Smooth muscle cell (in vitro differentiated cells): ENCODE measurements around the gene SETD7. TPM values are rescaled to one million over a fixed set of nuclear protein-coding genes. Genes with fewer than 3 reads are reported as not detected.
A peak's percentile ranks its signal among the peaks of the same experiment; 100 is the strongest.

Experiments
- DNase-seq: peaks from one replicate; lab custom pipeline; 2025; ENCODE audit not compliant: unreplicated experiment; lab: John Stamatoyannopoulos, UW
- H2AFZ ChIP-seq: fragments of 200-600 bp; sonication (generic); 2 replicates; pipeline ENCODE4 v1.6.0; 2016; ENCODE audit warnings: antibody characterized with exemption, low read depth, mild to moderate bottlenecking
- H3F3A ChIP-seq: fragments of 200-600 bp; sonication (generic); 2 replicates; pipeline ENCODE4 v1.6.0; 2017; ENCODE audit warnings: antibody characterized with exemption, low read depth
- H3K27ac ChIP-seq: fragments of 200-600 bp; sonication (generic); 2 replicates; pipeline ENCODE4 v1.5.1; 2016; ENCODE audit warnings: low read depth, mild to moderate bottlenecking
- H3K27me3 ChIP-seq: fragments of 200-600 bp; sonication (generic); 2 replicates; pipeline ENCODE4 v1.6.1; 2016; ENCODE audit warnings: low read depth, mild to moderate bottlenecking
- H3K36me3 ChIP-seq: fragments of 200-600 bp; sonication (generic); 2 replicates; pipeline ENCODE4 v1.5.1; 2016; ENCODE audit warnings: low read depth
- H3K4me1 ChIP-seq: fragments of 200-600 bp; sonication (generic); 2 replicates; pipeline ENCODE4 v1.5.1; 2016; ENCODE audit warnings: low read depth
- H3K4me2 ChIP-seq: fragments of 200-600 bp; sonication (generic); 2 replicates; pipeline ENCODE4 v1.6.0; 2016; ENCODE audit warnings: mild to moderate bottlenecking
- H3K4me3 ChIP-seq: fragments of 200-600 bp; sonication (generic); 2 replicates; pipeline ENCODE4 v1.5.1; 2016; ENCODE audit warnings: mild to moderate bottlenecking
- H3K79me2 ChIP-seq: fragments of 200-600 bp; sonication (generic); 2 replicates; pipeline ENCODE4 v1.6.0; 2016; ENCODE audit warnings: low read depth, mild to moderate bottlenecking
- H3K9ac ChIP-seq: fragments of 200-600 bp; sonication (generic); 2 replicates; pipeline ENCODE4 v1.6.0; 2016; ENCODE audit warnings: low read depth
- H3K9me3 ChIP-seq: fragments of 200-600 bp; sonication (generic); replicated peaks from 2 replicates; pipeline ENCODE4 v1.5.1; 2016; ENCODE audit warnings: low read depth
- H4K20me1 ChIP-seq: fragments of 200-600 bp; sonication (generic); 2 replicates; pipeline ENCODE4 v1.6.0; 2016; ENCODE audit warnings: low read depth
- WGBS: methylation state at CpG from one replicate; pipeline ENCODE4 v1.1.7; 2016; ENCODE audit warnings: low lambda C conversion rate; 5-methylcytosine and 5-hydroxymethylcytosine counted together
- polyA plus RNA-seq: library from polyadenylated mRNA; unstranded; fragments of >200 nt; fragmentation: Nextera tagmentation; extraction: Ambion mirVana; gene quantifications from 2 replicates; pipeline ENCODE4 v1.2.1, GENCODE V29; 2016
- total RNA-seq: library from RNA; depleted of rRNA; stranded (reverse); fragments of >200 nt; gene quantifications from 2 replicates; pipeline ENCODE4 v1.2.3, GENCODE V29; 2014
- TF ChIP-seq, protein P1 (sequence below): fragments of 200-600 bp; sonication (generic); IDR thresholded peaks from 2 replicates; pipeline ENCODE4 v1.5.1; 2017; ENCODE audit warnings: borderline replicate concordance, mild to moderate bottlenecking, antibody characterized with exemption; ENCODE audit not compliant: insufficient read depth, poor library complexity, severe bottlenecking

SETD7 gene
- total and polyA plus RNA-seq, 2 experiments from 2014 or later: 8.5 to 34.2 TPM

DNA sequence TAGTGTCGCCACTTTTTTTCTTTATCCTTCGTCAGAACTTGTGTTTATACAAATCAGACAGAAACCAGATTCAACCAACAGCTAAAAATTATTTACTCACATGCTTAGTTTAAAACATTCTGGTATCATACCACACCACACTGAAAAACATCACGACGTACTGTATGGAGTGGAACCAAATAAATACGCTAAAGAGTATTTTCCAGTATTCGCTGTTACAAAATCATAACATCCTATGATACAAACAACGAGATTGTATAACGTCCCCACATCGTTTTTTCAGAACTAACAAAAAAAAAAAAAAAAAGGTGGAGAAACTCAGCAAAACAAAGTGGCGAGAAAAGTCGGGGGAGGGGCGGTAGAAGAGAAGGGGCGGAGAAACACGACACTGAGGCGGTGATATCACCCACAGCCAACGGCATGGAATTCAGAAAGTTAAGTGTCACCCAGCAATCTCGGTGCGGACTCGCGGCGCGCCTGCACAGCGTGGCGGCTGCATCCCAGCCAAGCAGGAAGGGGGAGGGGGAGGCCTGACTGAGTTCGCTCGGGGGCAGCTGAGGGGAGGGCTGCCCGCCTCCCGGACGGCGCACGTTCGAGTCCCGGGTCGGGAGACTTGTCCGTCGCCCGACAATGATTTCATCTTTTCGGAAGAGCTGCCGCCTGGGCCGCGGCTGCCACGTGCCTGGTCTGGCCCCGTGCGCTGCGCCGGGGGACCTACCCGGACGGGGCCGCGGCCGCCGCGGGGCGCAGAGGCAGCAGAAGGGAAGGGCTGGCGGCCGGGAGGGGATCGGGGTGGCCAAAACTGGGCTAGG is 920 bp downstream of the SETD7 start:
- Histone ChIP-seq H3K4me1 (peaks cover 54% of the 10 kb centered on the region), H3K9me3 (no peaks in the 10 kb centered on the region), H3K4me3 (peak overlapping the region; percentile 82), H3K9ac (peak overlapping the region; percentile 84), H3K27ac (peak overlapping the region; percentile 98), H3K27me3 (no peaks in the 10 kb centered on the region), H3K4me2 (peak overlapping the region; percentile 96), H2AFZ (peak overlapping the region; percentile 75), H3K36me3 (no peaks in the 10 kb centered on the region), H3F3A (peaks cover 42% of the 10 kb centered on the region), H3K79me2 (peaks cover 39% of the 10 kb centered on the region), H4K20me1 (peaks cover 24% of the 10 kb centered on the region)
- TF ChIP-seq, protein P1, sequence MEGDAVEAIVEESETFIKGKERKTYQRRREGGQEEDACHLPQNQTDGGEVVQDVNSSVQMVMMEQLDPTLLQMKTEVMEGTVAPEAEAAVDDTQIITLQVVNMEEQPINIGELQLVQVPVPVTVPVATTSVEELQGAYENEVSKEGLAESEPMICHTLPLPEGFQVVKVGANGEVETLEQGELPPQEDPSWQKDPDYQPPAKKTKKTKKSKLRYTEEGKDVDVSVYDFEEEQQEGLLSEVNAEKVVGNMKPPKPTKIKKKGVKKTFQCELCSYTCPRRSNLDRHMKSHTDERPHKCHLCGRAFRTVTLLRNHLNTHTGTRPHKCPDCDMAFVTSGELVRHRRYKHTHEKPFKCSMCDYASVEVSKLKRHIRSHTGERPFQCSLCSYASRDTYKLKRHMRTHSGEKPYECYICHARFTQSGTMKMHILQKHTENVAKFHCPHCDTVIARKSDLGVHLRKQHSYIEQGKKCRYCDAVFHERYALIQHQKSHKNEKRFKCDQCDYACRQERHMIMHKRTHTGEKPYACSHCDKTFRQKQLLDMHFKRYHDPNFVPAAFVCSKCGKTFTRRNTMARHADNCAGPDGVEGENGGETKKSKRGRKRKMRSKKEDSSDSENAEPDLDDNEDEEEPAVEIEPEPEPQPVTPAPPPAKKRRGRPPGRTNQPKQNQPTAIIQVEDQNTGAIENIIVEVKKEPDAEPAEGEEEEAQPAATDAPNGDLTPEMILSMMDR: no peak
- WGBS: 3% methylated on average over 55 of the region's 57 CpGs
- peak; percentile 72 for DNase-seq

DNA sequence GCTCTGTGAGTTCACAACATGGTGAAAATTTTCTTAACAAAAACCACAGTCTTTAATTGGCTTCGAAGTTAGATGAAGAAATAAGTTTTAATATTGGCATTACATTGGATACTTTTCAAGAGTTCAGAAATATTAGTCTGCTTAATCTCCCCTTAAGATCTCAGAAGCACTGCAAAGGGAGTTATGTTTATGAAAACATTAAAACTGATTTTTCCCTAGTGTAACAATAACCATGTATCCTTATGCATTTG is 1.5 kb downstream of the SETD7 start:
- Histone ChIP-seq H3K27ac (peak overlapping the region; percentile 98), H3K4me3 (peak overlapping the region; percentile 82)

DNA sequence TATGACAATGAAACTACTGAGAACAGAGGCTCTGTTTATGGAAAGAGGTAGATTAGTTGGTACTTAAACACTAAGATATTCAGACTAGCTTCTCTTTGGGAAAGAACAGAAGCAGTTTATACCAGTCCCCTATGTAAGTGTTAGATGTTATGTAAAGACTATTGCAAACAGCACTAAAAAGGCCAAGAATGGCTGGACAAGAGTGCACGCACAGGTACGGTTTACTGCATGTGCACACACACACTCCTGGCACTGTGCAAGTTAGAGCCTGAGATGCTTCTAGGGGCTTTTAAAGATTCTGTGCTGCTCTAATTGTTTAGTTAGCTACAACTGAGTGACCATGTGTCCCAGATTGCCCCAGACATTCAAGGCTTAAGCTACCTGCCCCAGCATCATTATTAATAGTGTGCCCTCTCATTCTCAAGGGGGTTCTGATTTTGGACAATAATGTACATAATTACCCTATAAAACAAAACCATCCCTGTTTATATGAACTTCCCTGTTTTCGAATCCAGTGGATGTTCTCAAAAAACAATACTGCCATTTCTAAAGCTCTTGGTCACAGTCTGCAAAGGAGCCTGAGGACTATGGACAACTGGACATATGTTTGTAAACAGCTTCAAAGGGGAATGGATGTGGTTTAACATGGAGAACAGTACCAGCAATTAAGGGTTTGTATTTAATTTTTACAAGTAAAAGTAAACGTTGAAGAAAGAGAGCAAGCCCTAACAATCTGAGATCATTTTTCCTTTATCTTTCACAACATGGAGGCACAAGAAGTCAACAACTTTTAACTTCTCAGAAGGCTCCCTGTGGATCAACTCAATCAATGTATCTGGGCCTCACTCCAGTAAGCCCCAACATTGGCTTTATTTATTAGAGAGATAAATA is 2.0 kb downstream of the SETD7 start:
- peak overlapping the region; percentile 98 for H3K27ac ChIP-seq
- peaks cover 54% of the 10 kb centered on the region for H3K4me1 ChIP-seq
- no peaks in the 10 kb centered on the region for H3K36me3 ChIP-seq
- H3F3A ChIP-seq: peaks cover 35% of the 10 kb centered on the region
- peaks cover 50% of the 10 kb centered on the region for H3K79me2 ChIP-seq
- H3K9ac ChIP-seq: peak overlapping the region; percentile 84
- H3K4me2 ChIP-seq: peak overlapping the region; percentile 96
- TF ChIP-seq, protein P1: no peak
- peak overlapping the region; percentile 75 for H2AFZ ChIP-seq
- no peak for DNase-seq
- no peaks in the 10 kb centered on the region for H3K27me3 ChIP-seq
- peaks cover 35% of the 10 kb centered on the region for H4K20me1 ChIP-seq
- no peaks in the 10 kb centered on the region for H3K9me3 ChIP-seq
- WGBS: 60% methylated on average over 4 of the region's 4 CpGs
- H3K4me3 ChIP-seq: peak overlapping the region; percentile 82

More for the DNA sequence above, 1.5 kb downstream of the SETD7 start:
- Histone ChIP-seq H3K27me3 (no peaks in the 10 kb centered on the region), H3K9ac (peak overlapping the region; percentile 84), H3K4me2 (peak overlapping the region; percentile 96), H3K4me1 (peaks cover 54% of the 10 kb centered on the region), H3K9me3 (no peaks in the 10 kb centered on the region), H3K79me2 (peaks cover 44% of the 10 kb centered on the region), H2AFZ (peak overlapping the region; percentile 75), H3K36me3 (no peaks in the 10 kb centered on the region), H4K20me1 (peaks cover 30% of the 10 kb centered on the region), H3F3A (peaks cover 41% of the 10 kb centered on the region)
- no peak for DNase-seq
- 64% methylated on average over 1 of the region's 1 CpG for WGBS
- TF ChIP-seq, protein P1: no peak
